HG02588 (cell line): ENCODE measurements around the gene CEACAM19.
"Not testable (repeated sequence)": the region's sequence is repeated elsewhere in the genome, so short reads cannot be mapped to it uniquely, and the experiment has no call there.

Experiments used
- ATAC-seq: cut with Tn5 transposase; IDR thresholded peaks from one replicate; pipeline ENCODE4 v1.9.1; 2021; ENCODE audit warnings: mild to moderate bottlenecking, moderate library complexity; ENCODE audit not compliant: unreplicated experiment

The CEACAM19 gene

GRCh38 chr19:44671400-44671799 is at the start of gene CEACAM19:
TSS of gene CEACAM19 (plus strand) at chr19:44671482. CDS start at chr19:44671932, 450 bp downstream.
- ATAC-seq = no peak

GRCh38 chr19:44623080-44623479 is 48.2 kb upstream of the CEACAM19 start:
- ATAC-seq = no peak

- ATAC-seq = no peak
Measured at GRCh38 chr19:44623626-44624025, 47.7 kb upstream of the CEACAM19 start.

GRCh38 chr19:44624840-44625354 is 46.4 kb upstream of the CEACAM19 start:
- ATAC-seq = no peak

GRCh38 chr19:44625637-44626036 is 45.6 kb upstream of the CEACAM19 start:
- ATAC-seq = not testable (repeated sequence)

GRCh38 chr19:44626048-44626624 is 45.1 kb upstream of the CEACAM19 start:
- no peak for ATAC-seq

- no peak for ATAC-seq
Measured at GRCh38 chr19:44627631-44628030, 43.7 kb upstream of the CEACAM19 start.

- no peak for ATAC-seq
Measured at GRCh38 chr19:44628793-44629192, 42.5 kb upstream of the CEACAM19 start.

GRCh38 chr19:44631611-44632010 is 39.7 kb upstream of the CEACAM19 start:
- ATAC-seq = not testable (repeated sequence)

GRCh38 chr19:44634058-44634457 is 37.2 kb upstream of the CEACAM19 start:
- ATAC-seq = not testable (repeated sequence)

- no peak for ATAC-seq
Measured at GRCh38 chr19:44634785-44635184, 36.5 kb upstream of the CEACAM19 start.

- ATAC-seq = no peak
Measured at GRCh38 chr19:44635581-44636438, 35.5 kb upstream of the CEACAM19 start.

- no peak for ATAC-seq
Measured at GRCh38 chr19:44636439-44637389, 34.6 kb upstream of the CEACAM19 start.

- ATAC-seq = no peak
Measured at GRCh38 chr19:44637390-44637764, 33.9 kb upstream of the CEACAM19 start.

- no peak for ATAC-seq
Measured at GRCh38 chr19:44640518-44640917, 30.8 kb upstream of the CEACAM19 start.

GRCh38 chr19:44641501-44642265 is 29.6 kb upstream of the CEACAM19 start:
- no peak for ATAC-seq

GRCh38 chr19:44642377-44642776 is 28.9 kb upstream of the CEACAM19 start:
- ATAC-seq = no peak

GRCh38 chr19:44643605-44644401 is 27.5 kb upstream of the CEACAM19 start, which contains the start of gene PVR:
TSS of gene PVR (plus strand) at chr19:44643910. CDS start at chr19:44644097, 187 bp downstream.
- ATAC-seq = no peak

- no peak for ATAC-seq
Measured at GRCh38 chr19:44644402-44645016, 26.8 kb upstream of the CEACAM19 start.
